Measurements from ENCODE around the gene TLL2.
A peak's percentile ranks its signal among the peaks of the same experiment; 100 is the strongest.

The TLL2 gene

GRCh38 chr10:96357038-96357620, 156.6 kb downstream of the TLL2 start:
- no peak for DNase-seq

- DNase-seq, result no peak
These were observed 161.1 kb downstream of the TLL2 start for GRCh38 chr10:96352582-96352981.

GRCh38 chr10:96352027-96352426, 161.7 kb downstream of the TLL2 start:
- no peak for DNase-seq

GRCh38 chr10:96346295-96346694, 167.4 kb downstream of the TLL2 start:
- no peak for DNase-seq

GRCh38 chr10:96345222-96345621, 168.5 kb downstream of the TLL2 start:
- DNase-seq, result no peak

- DNase-seq, result no peak
These were observed 169.5 kb downstream of the TLL2 start for GRCh38 chr10:96344178-96344577.

- DNase-seq, result no peak
These were observed 171.3 kb downstream of the TLL2 start for GRCh38 chr10:96342402-96342801.

- no peak for DNase-seq
These were observed 172.2 kb downstream of the TLL2 start for GRCh38 chr10:96341219-96342182.

GRCh38 chr10:96339956-96340904, 173.5 kb downstream of the TLL2 start:
- DNase-seq, result peak; percentile 56

- no peak for DNase-seq
These were observed 174.3 kb downstream of the TLL2 start for GRCh38 chr10:96339383-96339782.

- no peak for DNase-seq
These were observed 175.3 kb downstream of the TLL2 start for GRCh38 chr10:96338279-96338925.

- no peak for DNase-seq
These were observed 176.6 kb downstream of the TLL2 start for GRCh38 chr10:96337106-96337505.

GRCh38 chr10:96334616-96335526, 178.9 kb downstream of the TLL2 start:
- peak; percentile 35 for DNase-seq

GRCh38 chr10:96333101-96333500, 180.6 kb downstream of the TLL2 start:
- DNase-seq, result no peak

- DNase-seq, result no peak
These were observed 186.3 kb downstream of the TLL2 start for GRCh38 chr10:96327462-96327861.

- DNase-seq, result no peak
These were observed 187.9 kb downstream of the TLL2 start for GRCh38 chr10:96325719-96326373.

- no peak for DNase-seq
These were observed 189.3 kb downstream of the TLL2 start for GRCh38 chr10:96324447-96324846.

- no peak for DNase-seq
These were observed 191.5 kb downstream of the TLL2 start for GRCh38 chr10:96322275-96322674.

- no peak for DNase-seq
These were observed 191.9 kb downstream of the TLL2 start for GRCh38 chr10:96321822-96322221.

- DNase-seq, result no peak
These were observed 193.8 kb downstream of the TLL2 start for GRCh38 chr10:96319754-96320474.

All from fibroblast of skin of back (primary cell).